ENCODE data around the gene PDYN. TPM values are rescaled to one million over a fixed set of nuclear protein-coding genes. Genes with fewer than 3 reads are reported as not detected.

The PDYN gene
- total RNA-seq, 2 donors from 2014 or later = not detected

GRCh38 chr20:1930165-1930564, 63.7 kb downstream of the PDYN start:
- DNase-seq (ENCODE audit: low spot score) (no peak), ATAC-seq (ENCODE audit: insufficient number of reproducible peaks, low FRiP score, low read depth) (no peak)
- no peak for TF ChIP-seq CTCF (IDR thresholded peaks at IDR 0.05)
- Histone ChIP-seq H3K4me1 (ENCODE audit: control insufficient read depth in 1 of 2, low read depth in 2 of 2) (peaks cover 15 to 19% of the 10 kb centered on the region in 2 donors), H3K27me3 (replicated peaks; ENCODE audit: insufficient read depth) (no peaks in the 10 kb centered on the region), H3K36me3 (peaks cover 10% of the 10 kb centered on the region), H3K4me3 (no peak overlapping the region), H3K27ac (no peak overlapping the region), H3K9me3 (no peaks in the 10 kb centered on the region)

GRCh38 chr20:1929460-1929859, 64.4 kb downstream of the PDYN start:
- Histone ChIP-seq H3K4me3 (no peak overlapping the region), H3K4me1 (ENCODE audit: control insufficient read depth in 1 of 2, low read depth in 2 of 2) (peaks cover 9 to 13% of the 10 kb centered on the region in 2 donors), H3K27me3 (replicated peaks; ENCODE audit: insufficient read depth) (no peaks in the 10 kb centered on the region), H3K36me3 (peaks cover 6% of the 10 kb centered on the region), H3K27ac (no peak overlapping the region), H3K9me3 (no peaks in the 10 kb centered on the region)
- ATAC-seq (ENCODE audit: insufficient number of reproducible peaks, low FRiP score, low read depth) (no peak), DNase-seq (ENCODE audit: low spot score) (no peak)
- TF ChIP-seq CTCF (IDR thresholded peaks at IDR 0.05) = no peak

GRCh38 chr20:1928782-1929181, 65.1 kb downstream of the PDYN start:
- H3K4me3 ChIP-seq = no peak overlapping the region
- no peak for TF ChIP-seq CTCF (IDR thresholded peaks at IDR 0.05)
- DNase-seq (ENCODE audit: low spot score) (no peak), ATAC-seq (ENCODE audit: insufficient number of reproducible peaks, low FRiP score, low read depth) (no peak)
- peaks cover 5 to 6% of the 10 kb centered on the region in 2 donors for H3K4me1 ChIP-seq (ENCODE audit: control insufficient read depth in 1 of 2, low read depth in 2 of 2)
- no peak overlapping the region for H3K27ac ChIP-seq
- peaks cover 7% of the 10 kb centered on the region for H3K36me3 ChIP-seq
- H3K27me3 ChIP-seq (replicated peaks; ENCODE audit: insufficient read depth) = no peaks in the 10 kb centered on the region
- H3K9me3 ChIP-seq = no peaks in the 10 kb centered on the region

Other genes with a start within 250 kb of the PDYN start
- 10 to 100 TPM; 29.5 to 62.9 TPM for gene SIRPA, start 98.7 kb downstream of the PDYN start, total RNA-seq
- 10 to 100 TPM; 25.4 to 31.5 TPM for gene STK35, start 107.8 kb upstream of the PDYN start, total RNA-seq